Stimulated activated CD8-positive, alpha-beta memory T cell treated with anti-CD3 and anti-CD28 coated beads, Interleukin-2, amount 100 ng/mL, for 48 hours (primary cell): ENCODE measurements around the gene PPP1R14C.
A peak's percentile ranks its signal among the peaks of the same experiment; 100 is the strongest.

Experiments
- DNase-seq, 2 donors: peaks; one replicate each; pipeline ENCODE4 v3.0.0-alpha.2; 2020; ENCODE audit warnings: low read depth in 2 of 2

Gene PPP1R14C

DNA sequence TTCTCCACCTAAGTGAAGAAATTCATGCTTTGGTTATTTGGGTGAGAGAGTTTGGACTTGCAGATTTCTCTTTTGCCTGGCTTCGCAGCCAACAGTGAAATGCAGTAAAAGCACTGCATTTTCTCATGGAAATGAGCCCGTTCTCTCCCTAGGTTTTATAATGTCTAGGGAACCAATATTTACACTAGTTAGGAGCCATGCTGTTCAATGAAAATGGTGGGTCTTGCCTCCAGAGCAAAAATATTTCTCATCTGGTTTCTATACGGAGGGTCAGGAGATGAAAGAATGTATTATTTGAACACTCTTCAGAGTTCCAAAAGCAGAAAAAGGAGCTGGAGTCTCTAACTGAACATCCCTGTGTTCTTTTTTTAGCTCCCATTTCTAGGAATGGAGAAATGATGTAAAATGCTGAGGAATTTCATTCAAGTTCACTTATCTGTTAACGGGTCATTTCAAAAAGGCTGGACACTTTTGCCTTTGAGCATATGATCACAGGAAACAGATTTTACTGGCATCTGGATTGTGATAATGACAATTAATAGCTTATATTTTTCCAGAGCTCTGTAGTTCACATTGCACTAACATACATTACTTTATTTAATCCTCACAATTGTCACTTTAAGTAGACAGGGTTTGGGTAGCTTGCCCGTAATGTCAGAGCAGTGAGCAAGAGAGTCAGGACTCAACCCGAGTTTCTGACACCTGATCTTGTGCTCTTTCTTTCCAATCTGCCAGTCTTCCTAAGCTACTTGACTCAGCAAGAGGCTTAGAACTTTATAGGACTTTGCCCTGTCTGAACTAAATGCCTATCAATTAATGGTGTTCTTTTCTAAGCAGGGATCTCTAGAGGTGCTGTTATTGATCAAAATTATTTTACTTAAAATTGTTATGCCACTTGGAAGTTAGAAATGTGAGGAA is 78.0 kb downstream of the PPP1R14C start:
- no peak for DNase-seq

DNA sequence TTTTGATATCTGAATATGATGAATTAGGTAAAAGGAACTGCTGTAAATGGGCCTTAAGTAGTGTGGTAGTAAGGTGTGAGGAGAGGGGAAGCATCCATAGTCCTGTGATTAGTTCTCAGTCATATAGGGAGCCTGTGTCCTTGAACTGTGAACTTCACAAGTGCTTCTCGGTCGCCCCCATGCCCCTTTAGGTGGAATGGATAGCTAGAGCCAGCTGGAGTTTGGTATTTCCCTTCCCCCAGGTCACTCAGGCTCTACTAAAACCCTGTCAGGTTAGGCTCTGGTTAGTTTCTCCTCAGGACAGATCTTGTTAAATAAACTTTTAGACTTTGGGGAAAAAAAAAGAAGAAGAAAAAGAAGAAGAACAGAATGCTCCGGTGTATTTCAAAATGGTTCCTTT is 82.0 kb downstream of the PPP1R14C start:
- DNase-seq, result no peak

DNA sequence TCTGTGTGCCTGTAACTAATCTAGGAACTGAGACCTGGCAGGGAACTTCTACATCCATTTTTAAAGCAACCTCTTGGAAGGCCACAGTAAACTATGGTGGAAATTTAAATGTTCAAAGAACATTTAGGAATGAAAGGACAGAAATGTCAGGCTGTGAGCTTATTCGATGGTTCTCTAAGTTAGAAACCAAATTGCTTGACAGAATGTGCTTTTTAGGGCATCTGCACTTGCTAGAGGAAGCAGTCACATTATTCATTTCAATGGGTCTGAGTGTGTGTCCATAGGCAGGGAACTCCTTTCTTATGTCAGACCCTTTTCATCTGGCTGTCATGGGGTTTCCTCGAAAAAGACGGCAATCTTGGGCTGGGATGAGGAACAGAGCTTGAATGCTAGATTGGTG is 84.4 kb downstream of the PPP1R14C start:
- DNase-seq, result no peak

DNA sequence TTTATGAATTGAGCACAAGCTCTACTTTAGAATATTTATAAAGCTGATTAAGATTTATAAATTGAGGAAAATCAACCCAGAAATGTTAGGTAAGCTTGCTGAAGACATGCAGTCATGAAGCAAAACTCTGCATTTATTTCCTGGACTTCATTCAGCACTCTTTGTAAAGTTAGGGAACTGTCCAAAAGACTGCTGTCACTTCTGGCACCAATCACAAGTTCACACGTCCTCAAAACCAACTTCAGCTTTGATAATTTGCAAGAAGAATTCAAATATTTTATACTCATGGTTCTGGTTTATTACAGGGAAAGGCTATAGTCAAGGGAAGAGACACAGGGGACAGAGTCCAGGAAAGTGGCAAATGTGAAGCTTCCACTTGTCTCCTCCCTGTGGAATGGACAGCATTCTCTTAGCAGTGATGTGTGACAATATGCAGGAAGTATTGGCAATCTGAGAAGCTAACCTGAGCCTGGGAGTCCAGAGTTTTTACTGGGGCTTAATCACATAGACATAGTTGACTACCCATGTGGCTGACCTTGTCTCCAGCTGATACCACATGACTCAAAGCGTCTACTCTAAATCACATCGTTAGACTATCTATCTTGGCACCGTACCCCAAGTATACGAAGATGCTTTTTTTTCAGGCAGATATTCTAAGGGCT is 85.4 kb downstream of the PPP1R14C start:
- no peak for DNase-seq

DNA sequence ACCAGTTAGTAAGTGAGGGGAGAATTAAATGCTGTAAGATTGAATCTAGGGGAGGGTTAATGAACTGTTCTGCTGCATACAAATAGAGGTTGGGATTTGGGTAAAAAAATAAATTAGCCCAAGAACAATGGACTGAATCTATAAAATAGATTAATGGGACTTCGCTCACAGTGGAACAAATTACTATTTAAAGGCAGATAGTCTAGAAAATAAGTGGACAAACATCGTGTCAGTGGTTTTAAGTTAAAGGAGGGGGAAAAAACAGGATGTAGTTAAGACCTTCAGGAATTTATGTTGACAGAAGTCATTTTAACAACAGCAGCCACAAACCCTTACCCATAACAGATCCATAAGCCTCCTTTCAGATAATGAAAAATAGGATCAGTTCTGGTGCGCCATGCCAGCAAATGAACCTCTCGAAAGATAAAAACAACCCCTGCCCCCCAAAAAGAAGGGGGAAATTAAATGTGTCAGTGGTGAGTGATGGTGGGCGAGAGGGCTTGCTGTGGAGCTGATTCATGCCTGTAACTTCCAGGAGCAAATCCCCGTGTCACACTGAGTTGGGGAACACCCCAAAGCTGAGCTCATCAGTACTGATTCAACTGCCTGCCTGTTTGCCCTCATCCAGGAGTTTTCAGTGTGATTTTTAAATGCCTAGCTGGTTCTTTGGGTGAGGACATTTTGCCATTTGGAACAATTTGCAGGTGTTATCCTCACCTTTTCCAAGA is 86.8 kb downstream of the PPP1R14C start:
- DNase-seq, result no peak

DNA sequence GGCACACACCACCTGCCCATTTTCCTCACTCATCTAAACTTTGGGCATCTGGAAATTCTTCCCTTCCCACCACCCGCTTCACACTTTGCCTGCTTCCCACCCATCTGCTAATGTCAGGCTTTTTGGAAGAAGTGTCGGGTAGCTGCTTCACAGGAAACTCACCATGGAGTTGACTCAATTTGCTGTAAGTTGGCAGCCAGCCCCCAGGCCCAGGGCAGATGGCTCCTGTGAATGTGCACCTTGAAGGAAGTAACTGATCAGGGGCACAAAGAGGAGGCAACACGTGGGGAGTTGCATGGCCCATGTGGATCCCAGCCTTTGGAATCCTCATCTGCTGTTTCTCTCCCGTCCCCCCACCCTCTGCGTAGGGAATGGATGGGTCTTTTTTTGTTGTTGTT is 87.3 kb downstream of the PPP1R14C start:
- no peak for DNase-seq

DNA sequence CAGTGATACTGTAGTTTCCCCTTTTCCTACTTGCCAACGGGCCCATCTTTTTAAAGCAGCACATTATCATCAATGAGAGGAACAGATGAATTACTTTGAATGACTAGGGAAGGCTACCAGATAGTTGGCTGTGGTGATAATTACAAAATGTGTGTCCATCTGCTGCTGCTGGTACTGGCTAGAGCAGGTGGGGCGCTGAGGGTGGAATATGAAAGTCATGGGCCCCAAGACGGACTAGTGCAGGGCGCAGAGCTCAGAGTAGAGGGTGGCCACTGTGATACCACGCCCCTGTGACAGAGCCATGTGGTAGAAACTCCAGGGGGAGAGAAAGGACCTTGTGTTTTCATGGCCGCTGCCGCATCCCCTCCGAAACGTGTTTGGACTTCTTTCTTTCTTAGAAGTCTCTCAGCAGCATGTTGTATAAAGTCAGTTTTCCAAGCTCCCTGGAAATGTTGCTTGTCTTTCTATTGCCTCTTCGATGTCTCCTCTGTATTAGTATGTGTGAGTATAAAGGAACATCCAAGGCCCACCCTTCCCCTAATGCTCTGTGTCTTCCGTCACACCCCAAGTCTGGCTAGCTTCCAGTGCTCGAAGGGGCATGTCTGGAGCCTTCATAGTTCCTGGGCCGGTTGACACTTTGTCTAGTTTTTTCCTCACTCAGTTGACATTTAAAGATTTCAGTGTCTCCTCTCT is 88.1 kb downstream of the PPP1R14C start:
- no peak for DNase-seq

DNA sequence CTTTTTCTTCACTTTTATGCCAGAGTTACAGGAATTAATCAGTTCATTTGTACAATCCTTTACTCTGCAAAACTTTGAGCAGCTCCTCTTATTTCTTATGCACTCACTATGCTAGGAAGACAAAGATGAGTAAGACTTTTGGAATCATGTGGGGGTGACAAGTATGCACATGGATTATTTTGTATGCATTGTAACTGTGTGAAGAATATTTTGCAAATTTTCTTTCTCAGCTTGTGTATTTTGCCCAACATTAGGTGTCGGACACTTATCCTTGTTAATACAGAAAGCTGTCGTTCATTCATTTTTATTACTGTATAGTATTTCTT is 88.6 kb downstream of the PPP1R14C start:
- no peak for DNase-seq

DNA sequence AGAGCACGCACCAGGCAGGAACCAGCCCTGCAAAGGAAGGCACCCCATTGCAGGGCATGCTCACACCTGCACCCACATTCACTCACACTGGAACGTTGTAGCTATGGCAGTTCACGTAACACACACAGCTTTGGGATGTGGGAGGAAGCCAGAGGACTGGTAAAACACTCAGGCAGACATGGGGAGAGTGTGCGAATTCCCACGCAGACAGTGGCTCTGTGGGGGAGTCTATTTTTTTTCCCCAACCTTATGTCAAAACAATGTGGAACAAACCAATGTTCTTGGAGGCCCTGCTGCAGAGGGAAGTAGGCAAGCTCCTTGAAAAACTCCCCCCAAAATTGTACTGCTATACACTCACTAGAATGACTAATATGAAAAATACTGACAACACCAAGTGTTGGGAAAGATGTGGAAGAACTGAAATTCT is 91.0 kb downstream of the PPP1R14C start:
- no peak for DNase-seq

DNA sequence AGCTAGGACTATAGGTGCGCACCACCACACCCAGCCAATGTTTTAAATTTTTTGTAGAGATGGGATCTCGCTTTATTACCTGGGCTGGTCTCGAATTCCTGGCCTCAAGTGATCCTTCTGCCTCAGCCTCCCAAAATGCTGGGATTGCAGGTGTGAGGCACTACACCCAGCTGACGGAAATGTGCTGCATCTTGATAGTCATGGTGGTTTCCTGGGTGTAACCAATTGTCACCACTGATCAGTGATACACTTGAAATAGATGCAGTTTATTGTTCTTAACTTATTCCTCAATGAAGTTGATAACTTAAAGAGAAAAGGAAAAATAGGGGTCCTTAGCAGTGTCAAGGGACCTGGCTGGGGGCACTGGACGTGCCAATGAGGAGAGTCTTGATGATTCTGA is 92.4 kb downstream of the PPP1R14C start:
- no peak for DNase-seq

DNA sequence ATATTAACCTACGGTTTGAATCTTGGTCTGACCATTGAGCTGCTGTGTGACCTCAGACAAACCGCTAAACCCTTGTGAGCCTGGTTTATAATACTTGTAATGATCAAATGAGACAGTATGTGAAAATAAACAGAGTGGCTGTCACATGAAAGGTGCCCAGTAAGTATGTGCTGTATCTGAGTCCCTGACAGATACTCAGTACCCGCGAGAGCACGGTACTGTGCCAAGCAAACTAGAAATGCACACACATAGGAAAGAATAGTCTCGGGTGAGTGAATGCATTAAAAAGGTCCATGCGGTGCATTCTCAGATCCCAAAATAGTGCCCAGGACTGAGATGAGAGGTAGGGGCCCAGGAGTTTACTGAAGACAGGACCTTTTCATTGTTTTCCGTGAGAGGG is 93.3 kb downstream of the PPP1R14C start:
- DNase-seq, result no peak

DNA sequence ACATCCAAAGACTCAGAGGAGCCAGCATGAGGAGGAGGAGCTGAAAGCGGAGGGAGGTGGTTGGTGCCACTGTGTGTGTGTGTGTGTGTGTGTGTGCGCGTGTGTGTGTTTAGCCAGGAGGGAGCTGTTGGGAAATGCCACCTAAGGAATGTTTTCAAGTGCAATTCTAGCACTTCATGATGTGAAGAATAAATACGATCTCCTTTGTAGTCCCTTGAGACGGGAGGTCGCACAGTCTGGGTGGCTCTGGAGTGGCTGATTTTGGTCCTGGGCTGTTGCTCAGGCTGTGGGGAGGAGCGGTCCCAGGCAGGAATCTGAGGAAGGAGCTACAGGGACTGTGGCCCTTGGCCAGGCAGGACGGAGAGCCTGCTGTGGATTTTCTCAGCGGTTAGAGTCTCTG is 93.7 kb downstream of the PPP1R14C start:
- no peak for DNase-seq

DNA sequence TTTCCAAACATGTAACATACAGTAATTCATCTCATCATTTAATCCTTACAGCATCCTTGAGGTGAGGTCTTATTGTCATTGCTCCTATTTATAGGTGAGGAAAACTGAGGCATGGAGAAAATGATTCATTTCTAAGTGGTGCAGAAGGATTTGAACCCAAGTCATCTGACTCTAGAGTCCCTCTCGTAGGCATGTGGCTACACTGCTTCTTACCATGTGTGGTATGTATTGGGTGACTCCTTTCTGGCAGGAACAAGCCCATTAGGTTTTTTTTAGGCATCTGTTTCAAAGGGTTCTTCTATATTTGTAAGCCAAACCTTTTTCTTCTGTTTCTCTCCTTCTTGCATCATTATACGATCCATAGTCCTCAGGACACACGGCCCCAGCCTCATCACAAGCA is 94.8 kb downstream of the PPP1R14C start:
- DNase-seq, result no peak

DNA sequence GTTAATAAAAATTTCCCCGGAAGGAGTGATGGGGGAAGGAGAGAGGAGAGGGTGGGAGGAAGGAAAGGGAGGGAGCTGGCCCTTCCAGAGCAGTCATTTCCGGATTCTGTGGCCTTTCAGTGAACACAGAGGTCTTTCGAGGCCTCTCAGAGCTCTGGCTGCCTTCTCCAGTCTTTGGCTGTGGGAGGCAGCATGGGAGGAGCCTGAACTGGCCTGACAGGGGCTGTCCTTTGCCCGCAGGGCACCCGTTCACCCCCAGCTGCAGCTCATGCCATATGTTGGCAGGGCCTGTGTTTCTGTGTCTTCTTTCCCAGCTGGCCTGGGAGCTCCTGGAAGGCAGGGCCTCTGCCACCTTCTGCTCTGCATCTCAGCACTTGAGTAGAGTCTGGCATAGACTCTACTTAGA is 95.5 kb downstream of the PPP1R14C start:
- DNase-seq, result no peak

DNA sequence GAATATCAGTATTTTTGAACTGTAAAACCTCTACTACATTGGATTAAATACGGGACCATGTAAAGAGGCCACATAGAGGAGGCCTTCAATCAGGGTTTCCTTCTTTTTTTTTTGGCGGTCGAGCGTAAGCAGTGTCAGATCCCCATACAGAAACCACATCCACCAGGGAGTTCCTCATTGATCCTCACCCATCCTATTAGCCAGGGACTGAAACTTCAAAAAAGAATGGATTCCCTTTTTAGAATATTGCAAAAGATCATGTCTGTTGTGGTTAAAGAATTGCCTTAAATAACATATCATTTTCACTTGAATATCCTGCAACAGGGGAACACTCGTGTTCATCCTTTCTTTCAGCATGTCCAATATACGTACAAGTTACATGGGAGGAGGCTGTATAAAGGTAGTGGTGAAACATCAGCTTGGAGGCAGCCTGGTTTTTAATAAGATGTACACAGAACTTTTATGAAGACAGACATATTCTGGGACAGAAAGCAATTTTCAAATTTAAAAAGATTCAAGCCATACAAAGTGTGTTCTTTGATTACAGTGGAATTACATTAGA is 96.1 kb downstream of the PPP1R14C start:
- no peak for DNase-seq

DNA sequence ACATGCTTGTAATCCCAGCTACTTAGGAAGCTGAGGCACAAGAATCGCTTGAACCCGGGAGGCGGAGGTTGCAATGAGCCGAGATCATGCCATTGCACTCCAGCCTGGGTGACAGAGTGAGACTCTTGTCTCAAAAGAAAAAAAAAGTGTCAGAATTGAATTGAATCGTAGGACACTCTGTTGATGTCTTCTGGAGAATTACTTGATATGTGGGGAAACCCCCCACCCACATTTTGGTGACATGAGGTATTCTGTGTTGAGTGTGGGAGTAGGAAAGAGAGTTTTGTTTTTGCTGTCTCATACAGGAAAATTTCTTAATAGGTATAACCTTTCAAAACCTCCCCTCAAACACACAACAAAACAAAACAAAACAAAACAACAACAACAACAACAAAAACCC is 98.9 kb downstream of the PPP1R14C start:
- peak; percentile 19 to 36 for DNase-seq

DNA sequence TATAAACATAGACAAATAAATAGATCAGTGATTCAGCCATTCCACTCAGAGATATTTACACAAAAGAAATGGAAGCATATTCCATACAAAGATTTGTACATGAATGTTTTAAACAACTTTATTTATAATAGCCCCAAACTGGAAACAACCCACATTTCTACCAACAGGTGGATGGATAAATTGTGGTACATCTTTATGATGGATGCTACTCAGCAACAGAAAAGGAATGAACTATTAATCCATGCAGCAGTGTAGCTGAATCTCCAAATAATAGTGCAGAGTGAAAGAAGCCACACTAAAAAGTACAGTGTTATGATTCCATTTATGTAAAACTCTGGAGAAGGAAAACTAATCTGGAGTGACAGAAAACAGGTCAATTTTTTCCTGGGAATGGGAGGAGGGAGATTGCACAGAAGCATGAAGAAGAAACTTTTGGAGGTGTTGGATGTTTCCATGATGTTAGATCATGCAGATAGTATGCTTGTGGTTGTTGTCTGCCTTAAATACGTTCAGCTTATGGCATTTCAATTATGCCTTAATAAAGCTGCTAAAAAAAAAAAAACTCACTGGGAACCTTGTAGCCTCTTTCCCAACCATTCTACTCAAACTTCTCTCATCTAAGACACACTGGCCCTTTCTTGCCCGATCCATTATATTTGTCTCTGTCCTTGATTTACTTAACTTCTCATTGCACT is 100.9 kb downstream of the PPP1R14C start:
- no peak for DNase-seq

DNA sequence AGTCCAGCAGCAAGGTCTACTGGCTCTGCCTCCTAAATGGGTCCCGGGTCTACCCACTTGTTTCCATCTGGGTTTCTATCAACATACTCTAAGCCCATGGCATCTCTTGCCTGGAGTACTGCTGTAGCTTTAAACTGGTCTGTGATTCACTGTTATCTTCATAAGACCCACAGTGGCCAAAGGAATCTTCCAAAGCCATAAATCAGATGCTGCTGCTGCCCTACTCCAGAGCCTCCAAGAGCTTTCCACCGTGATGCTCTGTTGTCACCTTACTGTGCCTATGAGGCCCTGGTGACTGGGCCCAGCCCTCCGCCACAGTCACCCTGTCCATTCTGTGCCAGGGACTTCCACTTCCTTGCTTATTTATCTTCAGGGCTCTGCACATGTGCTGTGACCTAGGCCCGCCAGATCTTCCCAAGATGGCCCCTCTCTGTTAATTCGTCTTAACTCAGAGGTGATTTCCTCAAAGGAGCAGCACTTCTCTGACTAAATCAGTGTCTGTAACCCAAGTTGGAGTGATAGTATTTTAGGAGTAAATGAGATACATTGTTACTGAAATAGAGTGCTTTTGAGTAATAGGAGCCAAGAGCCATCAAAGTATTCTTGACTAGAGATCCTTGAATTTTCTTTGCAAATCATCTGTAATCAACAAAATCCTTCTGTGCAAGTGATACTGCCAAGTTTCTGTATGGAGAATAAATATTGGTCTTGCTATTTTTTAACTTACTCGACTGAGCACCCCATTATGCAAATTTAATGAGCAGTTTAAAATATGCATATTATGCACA is 102.5 kb downstream of the PPP1R14C start:
- no peak for DNase-seq

DNA sequence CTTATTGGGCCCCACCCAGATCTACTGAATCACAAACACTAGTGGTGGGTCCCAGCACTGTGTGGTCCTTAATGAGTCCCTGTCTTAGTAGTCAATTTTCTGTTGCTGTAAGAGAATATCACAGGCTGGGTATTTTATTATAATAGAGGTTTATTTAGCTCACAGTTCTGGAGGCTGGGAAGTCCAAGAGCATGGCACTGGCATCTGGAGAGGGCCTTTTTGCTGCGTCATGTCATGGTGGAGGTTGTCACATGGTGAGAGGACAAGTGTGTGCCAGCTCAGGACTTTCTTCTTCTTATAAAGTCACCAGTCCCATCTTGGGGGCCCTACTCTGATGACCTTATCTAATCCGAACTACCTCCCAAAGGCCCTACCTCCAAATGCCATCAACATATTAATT is 105.0 kb downstream of the PPP1R14C start:
- DNase-seq, result no peak

DNA sequence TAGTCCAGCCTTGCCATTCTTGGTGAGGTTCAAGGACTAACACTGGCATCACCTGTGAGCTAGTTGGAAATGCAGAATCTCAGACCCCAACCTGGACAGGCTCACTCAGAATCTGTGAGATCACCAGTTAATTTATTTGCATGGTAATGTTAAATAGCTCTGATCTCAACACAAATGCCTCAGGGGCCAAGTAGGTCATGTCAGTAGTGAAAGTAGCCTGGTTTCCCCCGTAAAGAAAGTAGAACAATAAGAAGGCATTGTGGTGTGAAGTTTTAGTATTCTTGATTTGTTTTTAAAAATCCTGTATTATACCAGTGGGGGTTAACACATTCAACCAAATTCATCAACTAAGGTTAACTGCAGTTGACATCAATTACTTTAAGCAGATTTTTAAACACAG is 105.5 kb downstream of the PPP1R14C start:
- DNase-seq, result no peak
